ENCODE measurements around the gene QPCT.
A peak's percentile ranks its signal among the peaks of the same experiment; 100 is the strongest.
"Not testable (repeated sequence)": the region's sequence is repeated elsewhere in the genome, so short reads cannot be mapped to it uniquely, and the experiment has no call there.

QPCT gene

GRCh38 chr2:37380787-37381186, 36.4 kb downstream of the QPCT start:
- H3K27ac ChIP-seq (ENCODE audit: low read depth, low read length); H3K27me3 ChIP-seq (ENCODE audit: insufficient read depth, low read length); H3K36me3 ChIP-seq (ENCODE audit: control insufficient read depth in 1 of 2, insufficient read depth in 2 of 2, low read length in 2 of 2); H3K23ac ChIP-seq (ENCODE audit: low read length); H4K12ac ChIP-seq (ENCODE audit: low read depth, low read length); H2BK120ac ChIP-seq (ENCODE audit: insufficient read depth, low read length, poor library complexity); DNase-seq; H4K91ac ChIP-seq (ENCODE audit: low read depth, low read length); H3K79me2 ChIP-seq (ENCODE audit: control insufficient read depth, insufficient read depth, low read length, poor library complexity); H3K9ac ChIP-seq (ENCODE audit: low read length); H3K79me1 ChIP-seq (ENCODE audit: low read length); H3K9me3 ChIP-seq (ENCODE audit: insufficient read depth, low read depth, low read length); H3K4ac ChIP-seq (ENCODE audit: low read depth, low read length); H4K8ac ChIP-seq (ENCODE audit: low read depth, low read length); H2AFZ ChIP-seq (ENCODE audit: insufficient read depth, low read length, poor library complexity); H2BK5ac ChIP-seq (ENCODE audit: low read depth, low read length, poor library complexity); H3K14ac ChIP-seq (ENCODE audit: low read length); H3K4me2 ChIP-seq (ENCODE audit: low read length); H2AK5ac ChIP-seq (ENCODE audit: low read length); H2BK12ac ChIP-seq (ENCODE audit: low read length); H3K4me3 ChIP-seq (ENCODE audit: low read depth, low read length); H3K18ac ChIP-seq (ENCODE audit: low read length): not testable (repeated sequence)
- no CpG with 5 or more reads among the region's 4 CpGs for WGBS (ENCODE audit: extremely low coverage, insufficient coverage, insufficient read length)
- peaks cover 5 to 11% of the 10 kb centered on the region in 2 experiments for H3K4me1 ChIP-seq (ENCODE audit: control insufficient read depth in 1 of 2, insufficient read depth in 2 of 2, low read length in 2 of 2)

GRCh38 chr2:37384261-37384660, 39.8 kb downstream of the QPCT start:
- H3K27ac ChIP-seq (ENCODE audit: low read depth, low read length); H2BK5ac ChIP-seq (ENCODE audit: low read depth, low read length, poor library complexity); H3K14ac ChIP-seq (ENCODE audit: low read length); H3K4me2 ChIP-seq (ENCODE audit: low read length); H4K91ac ChIP-seq (ENCODE audit: low read depth, low read length); H3K9ac ChIP-seq (ENCODE audit: low read length); H3K79me1 ChIP-seq (ENCODE audit: low read length); H3K23ac ChIP-seq (ENCODE audit: low read length); H3K18ac ChIP-seq (ENCODE audit: low read length); H3K9me3 ChIP-seq (ENCODE audit: insufficient read depth, low read depth, low read length); H3K27me3 ChIP-seq (ENCODE audit: insufficient read depth, low read length); H2AK5ac ChIP-seq (ENCODE audit: low read length); H3K4me3 ChIP-seq (ENCODE audit: low read depth, low read length); H2BK12ac ChIP-seq (ENCODE audit: low read length); H3K4ac ChIP-seq (ENCODE audit: low read depth, low read length); H3K79me2 ChIP-seq (ENCODE audit: control insufficient read depth, insufficient read depth, low read length, poor library complexity); H3K36me3 ChIP-seq (ENCODE audit: control insufficient read depth in 1 of 2, insufficient read depth in 2 of 2, low read length in 2 of 2); H4K8ac ChIP-seq (ENCODE audit: low read depth, low read length); H4K12ac ChIP-seq (ENCODE audit: low read depth, low read length); H2BK120ac ChIP-seq (ENCODE audit: insufficient read depth, low read length, poor library complexity); H2AFZ ChIP-seq (ENCODE audit: insufficient read depth, low read length, poor library complexity): not testable (repeated sequence)
- DNase-seq: peak in 1 of 2 donors; percentile 49
- H3K4me1 ChIP-seq (ENCODE audit: control insufficient read depth in 1 of 2, insufficient read depth in 2 of 2, low read length in 2 of 2): peaks cover 5 to 11% of the 10 kb centered on the region in 2 experiments
- WGBS (ENCODE audit: extremely low coverage, insufficient coverage, insufficient read length): no CpG with 5 or more reads among the region's 4 CpGs

- peak; percentile 91 for DNase-seq
- Histone ChIP-seq H4K91ac (ENCODE audit: low read depth, low read length) (no peak overlapping the region), H3K79me1 (ENCODE audit: low read length) (peaks cover 2% of the 10 kb centered on the region), H3K9ac (ENCODE audit: low read length) (no peak overlapping the region), H2BK5ac (ENCODE audit: low read depth, low read length, poor library complexity) (no peak overlapping the region), H3K4me1 (ENCODE audit: control insufficient read depth in 1 of 2, insufficient read depth in 2 of 2, low read length in 2 of 2) (peaks cover 10% of the 10 kb centered on the region in 2 experiments), H3K18ac (ENCODE audit: low read length) (no peak overlapping the region), H3K36me3 (ENCODE audit: control insufficient read depth in 1 of 2, insufficient read depth in 2 of 2, low read length in 2 of 2) (no peaks in the 10 kb centered on the region), H4K8ac (ENCODE audit: low read depth, low read length) (no peak overlapping the region), H2BK120ac (ENCODE audit: insufficient read depth, low read length, poor library complexity) (no peak overlapping the region), H3K79me2 (ENCODE audit: control insufficient read depth, insufficient read depth, low read length, poor library complexity) (no peaks in the 10 kb centered on the region), H2AK5ac (ENCODE audit: low read length) (no peak overlapping the region), H3K4me3 (ENCODE audit: low read depth, low read length) (no peak overlapping the region), H3K4ac (ENCODE audit: low read depth, low read length) (no peak overlapping the region), H3K14ac (ENCODE audit: low read length) (no peak overlapping the region), H2BK12ac (ENCODE audit: low read length) (no peak overlapping the region), H3K23ac (ENCODE audit: low read length) (no peak overlapping the region), H3K4me2 (ENCODE audit: low read length) (no peak overlapping the region), H2AFZ (ENCODE audit: insufficient read depth, low read length, poor library complexity) (no peak overlapping the region), H3K27me3 (ENCODE audit: insufficient read depth, low read length) (no peaks in the 10 kb centered on the region), H3K9me3 (ENCODE audit: insufficient read depth, low read depth, low read length) (no peaks in the 10 kb centered on the region), H4K12ac (ENCODE audit: low read depth, low read length) (no peak overlapping the region), H3K27ac (ENCODE audit: low read depth, low read length) (no peak overlapping the region)
- no CpG with 5 or more reads among the region's 5 CpGs for WGBS (ENCODE audit: extremely low coverage, insufficient coverage, insufficient read length)
These were observed 42.9 kb downstream of the QPCT start for GRCh38 chr2:37387148-37387835.

GRCh38 chr2:37388074-37388473, 43.6 kb downstream of the QPCT start:
- no peaks in the 10 kb centered on the region for H3K9me3 ChIP-seq (ENCODE audit: insufficient read depth, low read depth, low read length)
- H3K23ac ChIP-seq (ENCODE audit: low read length): no peak overlapping the region
- no peak overlapping the region for H4K8ac ChIP-seq (ENCODE audit: low read depth, low read length)
- H2BK120ac ChIP-seq (ENCODE audit: insufficient read depth, low read length, poor library complexity): no peak overlapping the region
- no peaks in the 10 kb centered on the region for H3K27me3 ChIP-seq (ENCODE audit: insufficient read depth, low read length)
- no peak overlapping the region for H2BK5ac ChIP-seq (ENCODE audit: low read depth, low read length, poor library complexity)
- no peak overlapping the region for H3K27ac ChIP-seq (ENCODE audit: low read depth, low read length)
- H3K4me3 ChIP-seq (ENCODE audit: low read depth, low read length): no peak overlapping the region
- H3K79me1 ChIP-seq (ENCODE audit: low read length): peaks cover 2% of the 10 kb centered on the region
- no peak overlapping the region for H3K4ac ChIP-seq (ENCODE audit: low read depth, low read length)
- H3K36me3 ChIP-seq (ENCODE audit: control insufficient read depth in 1 of 2, insufficient read depth in 2 of 2, low read length in 2 of 2): no peaks in the 10 kb centered on the region
- no peak overlapping the region for H3K14ac ChIP-seq (ENCODE audit: low read length)
- no peak overlapping the region for H3K4me2 ChIP-seq (ENCODE audit: low read length)
- no peak overlapping the region for H4K12ac ChIP-seq (ENCODE audit: low read depth, low read length)
- no peak overlapping the region for H3K18ac ChIP-seq (ENCODE audit: low read length)
- no peak overlapping the region for H2AFZ ChIP-seq (ENCODE audit: insufficient read depth, low read length, poor library complexity)
- H3K79me2 ChIP-seq (ENCODE audit: control insufficient read depth, insufficient read depth, low read length, poor library complexity): no peaks in the 10 kb centered on the region
- no CpG with 5 or more reads among the region's 2 CpGs for WGBS (ENCODE audit: extremely low coverage, insufficient coverage, insufficient read length)
- DNase-seq: peak; percentile 90 to 97
- H2BK12ac ChIP-seq (ENCODE audit: low read length): no peak overlapping the region
- peaks cover 10% of the 10 kb centered on the region in 2 experiments for H3K4me1 ChIP-seq (ENCODE audit: control insufficient read depth in 1 of 2, insufficient read depth in 2 of 2, low read length in 2 of 2)
- H2AK5ac ChIP-seq (ENCODE audit: low read length): no peak overlapping the region
- H4K91ac ChIP-seq (ENCODE audit: low read depth, low read length): no peak overlapping the region
- H3K9ac ChIP-seq (ENCODE audit: low read length): no peak overlapping the region

All from trophoblast cell (in vitro differentiated cells and primary cell).